CD4-positive, alpha-beta memory T cell (primary cell): ENCODE measurements around the gene LRP8. TPM values are rescaled to one million over a fixed set of nuclear protein-coding genes. Genes with fewer than 3 reads are reported as not detected.

ENCODE experiments used
- CTCF ChIA-PET: fragments of 350-600 bp; sonication (Branson Sonifier 250); formaldehyde crosslinking; loops from one replicate; lab custom pipeline; 2021; ENCODE audit warnings: inconsistent platforms; ENCODE audit not compliant: partially characterized antibody; lab: Charles Lee
- POLR2A ChIA-PET: fragments of 350-600 bp; sonication (Branson Sonifier 250); formaldehyde crosslinking; loops from one replicate; lab custom pipeline; 2021; ENCODE audit not compliant: partially characterized antibody; lab: Charles Lee
- DNase-seq, 5 donors: peaks; one replicate each; pipeline versions ENCODE4 v3.0.0 to v3.0.0-alpha.2; 2020 to 2022; ENCODE audit warnings: mixed read lengths in 1 of 5
- H3K27ac ChIP-seq: one replicate; pipeline ENCODE4 v1.7.0; 2013; ENCODE audit warnings: low read depth, low read length
- H3K27me3 ChIP-seq: 2 replicates; pipeline ENCODE4 v1.7.0; 2013; ENCODE audit warnings: mild to moderate bottlenecking, low read length, moderate library complexity; ENCODE audit not compliant: insufficient read depth
- H3K36me3 ChIP-seq: 2 replicates; pipeline ENCODE4 v1.7.0; 2013; ENCODE audit warnings: mild to moderate bottlenecking, low read length, moderate library complexity; ENCODE audit not compliant: insufficient read depth
- H3K4me1 ChIP-seq: 2 replicates; pipeline ENCODE4 v1.7.0; 2013; ENCODE audit warnings: mild to moderate bottlenecking, low read length, moderate library complexity; ENCODE audit not compliant: insufficient read depth
- H3K4me3 ChIP-seq, 2 donors: one replicate each; pipeline ENCODE4 v1.7.0; 2013; ENCODE audit warnings: low read length in 2 of 2, mild to moderate bottlenecking in 1 of 2
- H3K9me3 ChIP-seq, 2 donors: one replicate each; pipeline ENCODE4 v1.7.0; 2013; ENCODE audit warnings: low read length in 2 of 2, control low read depth in 1 of 2; ENCODE audit not compliant: control insufficient read depth in 1 of 2
- H3K27ac Mint-ChIP-seq, 7 donors: one replicate each; pipeline ENCODE4 v1.8.0; 2020 to 2021; ENCODE audit warnings: mixed read lengths in 7 of 7, mild to moderate bottlenecking in 6 of 7, inconsistent platforms in 3 of 7, moderate library complexity in 3 of 7
- H3K27me3 Mint-ChIP-seq, 2 donors: one replicate each; pipeline ENCODE4 v1.8.0; 2020 to 2021; ENCODE audit warnings: mixed read lengths in 2 of 2
- H3K36me3 Mint-ChIP-seq, 2 donors: one replicate each; pipeline ENCODE4 v1.8.0; 2020 to 2021; ENCODE audit warnings: mixed read lengths in 2 of 2, inconsistent platforms in 1 of 2, mild to moderate bottlenecking in 1 of 2
- H3K4me1 Mint-ChIP-seq, 4 donors: one replicate each; pipeline ENCODE4 v1.8.0; 2020 to 2021; ENCODE audit warnings: mixed read lengths in 4 of 4, mild to moderate bottlenecking in 1 of 4
- H3K4me3 Mint-ChIP-seq, 8 donors: one replicate each; pipeline ENCODE4 v1.8.0; 2020 to 2021; ENCODE audit warnings: mixed read lengths in 8 of 8, mild to moderate bottlenecking in 7 of 8, moderate library complexity in 6 of 8, inconsistent platforms in 3 of 8
- H3K9me3 Mint-ChIP-seq, 8 donors: one replicate each; pipeline ENCODE4 v1.8.0; 2020 to 2021; ENCODE audit warnings: mixed read lengths in 8 of 8, mild to moderate bottlenecking in 5 of 8, inconsistent platforms in 3 of 8, moderate library complexity in 1 of 8
- intact Hi-C: fragments of 100-400 bp; cut with micrococcal nuclease; formaldehyde crosslinking; loops from one replicate; pipeline ENCODE4 v1.15.1; 2023
- polyA plus RNA-seq, 2 donors: library from polyadenylated mRNA; unstranded; fragments of 300-500 nt; fragmentation: Illumina TruSeq; gene quantifications; one replicate each; pipeline ENCODE4 v1.2.3, GENCODE V29; 2021
- total RNA-seq, 2 experiments: library from RNA; stranded (reverse); gene quantifications; one replicate each; pipeline ENCODE4 v1.2.3, GENCODE V29; 2021

Gene LRP8
- total and polyA plus RNA-seq, 4 experiments from 2014 or later: 0.91 to 17.6 (median 10.0) TPM

DNA sequence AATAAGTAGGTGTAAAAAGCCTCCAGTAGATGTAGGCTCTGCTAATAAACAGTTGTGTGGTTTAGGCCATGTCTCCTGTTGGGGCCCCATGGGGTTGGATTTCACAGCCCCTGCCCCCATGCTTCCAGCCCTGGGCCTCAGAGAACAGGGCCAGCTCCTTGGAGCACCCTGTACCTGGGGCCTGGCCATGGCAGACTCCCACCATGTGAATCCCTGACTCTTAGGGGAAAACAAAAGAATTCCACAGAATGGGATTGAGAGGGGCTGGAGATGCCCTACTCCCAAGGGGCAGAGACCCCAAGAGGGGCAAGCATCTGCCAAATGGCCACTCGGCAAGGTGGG is 11.5 kb downstream of the LRP8 start:
- H3K9me3 Mint-ChIP-seq: peaks cover 0 to 1% (median 0%) of the 10 kb centered on the region in 8 donors
- DNase-seq: peak in 1 of 5 donors; percentile 5
- H3K27me3 ChIP-seq: no peaks in the 10 kb centered on the region
- H3K4me3 Mint-ChIP-seq: no peak overlapping the region
- H3K27ac Mint-ChIP-seq: no peak overlapping the region
- no peaks in the 10 kb centered on the region for H3K36me3 ChIP-seq
- H3K36me3 Mint-ChIP-seq: peaks cover 3% of the 10 kb centered on the region in 2 donors
- intact Hi-C loops: no loop called here
- peaks cover 0 to 1% (median 0%) of the 10 kb centered on the region in 4 donors for H3K4me1 Mint-ChIP-seq
- ChIA-PET CTCF (no interaction called here), POLR2A (interaction anchor here (1.7 kb wide), 1 partner anchor 11 kb away, joined by 5 read pairs; no protein-coding TSS in a partner anchor)
- H3K9me3 ChIP-seq: no peaks in the 10 kb centered on the region
- no peaks in the 10 kb centered on the region for H3K4me1 ChIP-seq
- H3K4me3 ChIP-seq: no peak overlapping the region
- no peak overlapping the region for H3K27ac ChIP-seq
- no peaks in the 10 kb centered on the region for H3K27me3 Mint-ChIP-seq

DNA sequence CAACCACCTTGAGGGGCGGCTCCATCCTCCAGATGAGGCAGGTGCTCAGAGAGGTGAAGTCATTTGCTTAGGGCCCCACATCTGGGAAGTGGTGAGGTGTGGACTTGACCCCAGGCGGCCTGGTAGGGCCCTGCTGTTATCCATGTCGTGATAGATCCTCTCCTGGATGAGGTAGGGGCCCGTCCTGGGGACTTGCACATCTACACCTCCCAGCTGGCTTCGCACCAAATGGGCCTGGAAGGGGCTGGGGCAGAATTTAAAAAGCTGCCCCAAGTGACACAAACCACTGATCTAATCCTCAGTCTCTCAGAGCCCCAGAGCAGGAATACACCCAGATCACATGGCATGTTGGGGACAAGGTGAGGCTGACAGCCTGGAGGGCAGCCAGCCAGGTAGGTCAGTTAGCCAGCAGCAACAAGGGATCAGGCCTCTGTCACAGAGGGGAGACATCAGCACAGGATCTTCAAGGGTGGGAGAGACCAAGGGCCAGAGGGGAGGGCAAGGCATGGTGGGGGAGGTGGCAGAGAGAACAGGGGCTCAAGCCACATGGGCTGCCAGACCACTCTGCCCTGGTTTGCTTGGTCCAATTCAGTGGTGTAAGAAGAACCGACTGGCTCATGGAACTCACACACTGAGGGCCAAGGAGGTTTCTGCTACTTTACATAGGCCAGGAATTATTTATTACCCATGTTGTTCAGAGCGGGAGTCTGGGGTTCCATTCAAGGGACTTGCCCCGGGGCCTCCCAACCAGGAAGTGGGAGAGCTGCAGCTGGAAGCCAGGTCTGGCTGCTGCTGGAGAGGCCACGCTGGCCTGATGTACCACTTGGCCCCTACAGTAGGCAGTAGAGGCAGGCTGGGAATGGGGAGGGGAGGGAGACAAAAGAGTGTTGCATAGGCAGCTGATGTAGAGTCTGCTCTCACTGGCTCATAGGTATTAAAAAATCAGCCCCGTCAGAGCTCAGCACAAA is 12.1 kb downstream of the LRP8 start:
- Histone ChIP-seq H3K27me3 (no peaks in the 10 kb centered on the region), H3K4me1 (no peaks in the 10 kb centered on the region), H3K9me3 (no peaks in the 10 kb centered on the region), H3K36me3 (no peaks in the 10 kb centered on the region), H3K27ac (no peak overlapping the region), H3K4me3 (no peak overlapping the region)
- ChIA-PET CTCF (no interaction called here), POLR2A (interaction anchor here (1.7 kb wide), 1 partner anchor 11 kb away, joined by 5 read pairs; no protein-coding TSS in a partner anchor)
- H3K4me3 Mint-ChIP-seq: peak overlapping the region in 1 of 8 donors; percentile 20
- no peaks in the 10 kb centered on the region for H3K27me3 Mint-ChIP-seq
- H3K4me1 Mint-ChIP-seq: peaks cover 0 to 1% (median 0%) of the 10 kb centered on the region in 4 donors
- H3K9me3 Mint-ChIP-seq: peaks cover 0 to 1% (median 0%) of the 10 kb centered on the region in 8 donors
- peak in 1 of 5 donors; percentile 2 for DNase-seq
- peaks cover 3% of the 10 kb centered on the region in 2 donors for H3K36me3 Mint-ChIP-seq
- intact Hi-C loops: no loop called here
- peak overlapping the region in 2 of 7 donors; percentile 64 to 78 for H3K27ac Mint-ChIP-seq

GRCh38 chr1:53315046-53315445 is 12.8 kb downstream of the LRP8 start:
- peak in 1 of 5 donors; percentile 16 for DNase-seq
- ChIA-PET POLR2A (no interaction called here), CTCF (no interaction called here)
- no peak overlapping the region for H3K27ac Mint-ChIP-seq
- no peaks in the 10 kb centered on the region for H3K9me3 Mint-ChIP-seq
- H3K4me1 ChIP-seq: no peaks in the 10 kb centered on the region
- H3K27ac ChIP-seq: no peak overlapping the region
- H3K27me3 Mint-ChIP-seq: no peaks in the 10 kb centered on the region
- peaks cover 0 to 5% (median 1%) of the 10 kb centered on the region in 4 donors for H3K4me1 Mint-ChIP-seq
- H3K36me3 Mint-ChIP-seq: peaks cover 3% of the 10 kb centered on the region in 2 donors
- H3K9me3 ChIP-seq: no peaks in the 10 kb centered on the region
- no peaks in the 10 kb centered on the region for H3K27me3 ChIP-seq
- intact Hi-C loops: no loop called here
- H3K36me3 ChIP-seq: no peaks in the 10 kb centered on the region
- H3K4me3 ChIP-seq: no peak overlapping the region
- H3K4me3 Mint-ChIP-seq: no peak overlapping the region

- Histone ChIP-seq H3K27me3 (no peaks in the 10 kb centered on the region), H3K4me3 (no peak overlapping the region), H3K4me1 (no peaks in the 10 kb centered on the region), H3K36me3 (no peaks in the 10 kb centered on the region), H3K9me3 (no peaks in the 10 kb centered on the region), H3K27ac (no peak overlapping the region)
- intact Hi-C loops: no loop called here
- ChIA-PET POLR2A (no interaction called here), CTCF (no interaction called here)
- Mint-ChIP-seq H3K27ac (peak overlapping the region in 1 of 7 donors; percentile 74), H3K4me3 (no peak overlapping the region), H3K9me3 (no peaks in the 10 kb centered on the region), H3K36me3 (peaks cover 3% of the 10 kb centered on the region in 2 donors), H3K27me3 (no peaks in the 10 kb centered on the region), H3K4me1 (peaks cover 0 to 5% (median 1%) of the 10 kb centered on the region in 4 donors)
- DNase-seq: peak in 1 of 5 donors; percentile 18
Measured at GRCh38 chr1:53314606-53315005, 13.3 kb downstream of the LRP8 start.

DNA sequence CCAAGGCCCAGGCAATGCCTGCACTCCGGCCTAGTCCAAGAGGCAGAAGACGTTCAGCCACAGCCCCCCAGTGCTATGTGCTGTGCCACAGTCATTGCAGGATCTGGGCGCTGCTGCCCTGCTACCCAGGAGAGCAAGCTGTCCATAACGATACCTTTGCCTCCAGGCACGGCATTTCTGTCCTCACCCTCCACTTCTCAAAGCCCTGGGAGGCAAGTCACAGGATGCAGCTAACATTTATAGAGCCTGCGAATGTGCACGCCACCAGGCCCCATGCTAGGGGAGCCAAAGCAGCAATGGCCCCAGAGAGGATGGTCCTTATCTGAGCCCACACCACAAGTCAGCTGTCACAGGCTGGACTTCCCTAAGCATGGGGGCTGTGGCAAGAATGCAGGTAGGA is 13.8 kb downstream of the LRP8 start:
- peak in 1 of 5 donors; percentile 9 for DNase-seq
- H3K9me3 Mint-ChIP-seq: no peaks in the 10 kb centered on the region
- CTCF ChIA-PET: no interaction called here
- no peak overlapping the region for H3K4me3 Mint-ChIP-seq
- H3K27ac Mint-ChIP-seq: peak overlapping the region in 1 of 7 donors; percentile 74
- H3K36me3 Mint-ChIP-seq: peaks cover 3% of the 10 kb centered on the region in 2 donors
- Histone ChIP-seq H3K27ac (no peak overlapping the region), H3K27me3 (no peaks in the 10 kb centered on the region), H3K36me3 (no peaks in the 10 kb centered on the region), H3K4me1 (no peaks in the 10 kb centered on the region), H3K4me3 (no peak overlapping the region), H3K9me3 (no peaks in the 10 kb centered on the region)
- POLR2A ChIA-PET: no interaction called here
- H3K4me1 Mint-ChIP-seq: peaks cover 0 to 5% (median 1%) of the 10 kb centered on the region in 4 donors
- no peaks in the 10 kb centered on the region for H3K27me3 Mint-ChIP-seq
- intact Hi-C loops: no loop called here

DNA sequence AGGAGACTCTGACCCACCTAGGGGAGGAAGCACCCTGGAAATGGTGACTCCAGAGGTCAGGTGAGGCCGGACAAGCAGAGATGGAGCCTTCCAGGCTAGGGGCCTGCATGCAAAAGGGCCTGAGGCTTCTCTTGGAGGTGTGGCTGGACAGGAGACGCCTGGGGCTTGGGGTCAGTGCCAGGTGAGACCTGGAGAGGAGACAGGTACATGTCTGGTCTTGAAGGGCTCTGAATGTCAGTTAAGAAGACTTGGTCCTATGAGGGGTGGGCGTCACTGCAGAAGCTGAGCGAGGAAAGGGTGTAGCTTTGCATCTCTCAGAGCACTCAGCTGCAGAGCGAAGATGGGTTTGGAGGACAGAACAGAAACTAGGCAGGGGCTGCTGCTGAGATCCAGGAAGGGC is 14.3 kb downstream of the LRP8 start:
- Mint-ChIP-seq H3K9me3 (no peaks in the 10 kb centered on the region), H3K4me3 (no peak overlapping the region), H3K27ac (peak overlapping the region in 1 of 7 donors; percentile 48), H3K4me1 (peaks cover 0 to 5% (median 2%) of the 10 kb centered on the region in 4 donors), H3K27me3 (no peaks in the 10 kb centered on the region), H3K36me3 (peaks cover 3% of the 10 kb centered on the region in 2 donors)
- Histone ChIP-seq H3K4me1 (no peaks in the 10 kb centered on the region), H3K4me3 (no peak overlapping the region), H3K9me3 (no peaks in the 10 kb centered on the region), H3K27ac (no peak overlapping the region), H3K27me3 (no peaks in the 10 kb centered on the region), H3K36me3 (no peaks in the 10 kb centered on the region)
- intact Hi-C loops: no loop called here
- DNase-seq: no peak
- POLR2A ChIA-PET: no interaction called here
- CTCF ChIA-PET: no interaction called here

DNA sequence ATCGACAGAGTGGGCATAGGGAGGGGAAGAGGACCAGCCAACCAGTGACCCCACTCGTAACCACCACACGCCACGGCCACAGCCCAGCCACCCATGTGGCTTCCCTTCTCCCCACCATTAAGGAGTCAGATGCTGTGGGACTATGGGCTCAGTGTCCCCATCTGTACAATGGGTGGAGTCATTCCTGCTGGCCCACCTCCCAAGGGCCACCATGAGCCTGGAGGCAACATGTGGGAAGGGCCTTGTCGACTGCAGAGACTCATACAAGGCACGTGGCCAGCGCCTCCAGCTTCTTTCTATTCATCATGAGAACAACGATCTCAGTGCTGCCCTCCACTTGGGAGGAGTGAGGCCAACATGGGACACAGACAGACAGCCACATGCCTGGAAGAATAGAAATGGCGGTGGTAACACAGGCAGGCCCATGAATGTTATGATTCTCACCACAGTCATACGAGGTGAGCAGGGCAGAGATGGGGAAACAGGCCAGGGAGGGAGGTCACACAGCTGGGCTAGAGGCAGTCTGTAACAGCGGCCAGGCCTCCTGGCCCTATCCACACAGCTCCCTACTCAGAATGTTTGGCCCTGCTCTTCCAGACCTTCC is 16.1 kb downstream of the LRP8 start:
- H3K27ac Mint-ChIP-seq: peak overlapping the region in 2 of 7 donors; percentile 8 to 9
- Histone ChIP-seq H3K27ac (no peak overlapping the region), H3K36me3 (no peaks in the 10 kb centered on the region), H3K9me3 (no peaks in the 10 kb centered on the region), H3K27me3 (no peaks in the 10 kb centered on the region), H3K4me1 (peaks cover 2% of the 10 kb centered on the region), H3K4me3 (no peak overlapping the region)
- ChIA-PET POLR2A (interaction anchor here (1.4 kb wide), 1 partner anchor 15 kb away, joined by 3 read pairs; no protein-coding TSS in a partner anchor), CTCF (interaction anchor here (1.2 kb wide), 1 partner anchor 23 kb away, joined by 3 read pairs; no protein-coding TSS in a partner anchor)
- intact Hi-C loops: no loop called here
- no peak overlapping the region for H3K4me3 Mint-ChIP-seq
- H3K4me1 Mint-ChIP-seq: peaks cover 1 to 8% (median 8%) of the 10 kb centered on the region in 4 donors
- no peaks in the 10 kb centered on the region for H3K27me3 Mint-ChIP-seq
- H3K36me3 Mint-ChIP-seq: peaks cover 0 to 3% of the 10 kb centered on the region in 2 donors
- peak in 1 of 5 donors; percentile 16 for DNase-seq
- H3K9me3 Mint-ChIP-seq: no peaks in the 10 kb centered on the region
